SH-SY5Y (cell line): ENCODE measurements around the gene ITPK1.

Experiments
- GATA2 ChIP-seq: IDR thresholded peaks from 2 replicates; pipeline ENCODE4 v1.6.1; 2011; ENCODE audit warnings: mild to moderate bottlenecking, low read depth, low read length
- GATA3 ChIP-seq: IDR thresholded peaks from 2 replicates; pipeline ENCODE4 v1.6.1; 2011; ENCODE audit warnings: low read depth, mild to moderate bottlenecking, low read length, moderate library complexity

GRCh38 chr14:93011141-93011529 lies 104.6 kb downstream of the ITPK1 start:
- TF ChIP-seq GATA2 (no peak), GATA3 (no peak)
